Forelimb muscle (tissue), 1 donor: ENCODE results near the gene ZNF749. TPM values are rescaled to one million over a fixed set of nuclear protein-coding genes. Genes with fewer than 3 reads are reported as not detected.

Experiments
- DNase-seq: peaks from one replicate; pipeline ENCODE4 v3.0.0-alpha.2; 2013; ENCODE audit warnings: low read depth
- polyA plus RNA-seq: library from polyadenylated mRNA; unstranded; fragments of 120-200 nt; gene quantifications from one replicate; pipeline ENCODE4 v1.2.1, GENCODE V29; 2013; ENCODE audit not compliant: insufficient read length

ZNF749 gene
- 6.6 TPM for polyA plus RNA-seq

DNA sequence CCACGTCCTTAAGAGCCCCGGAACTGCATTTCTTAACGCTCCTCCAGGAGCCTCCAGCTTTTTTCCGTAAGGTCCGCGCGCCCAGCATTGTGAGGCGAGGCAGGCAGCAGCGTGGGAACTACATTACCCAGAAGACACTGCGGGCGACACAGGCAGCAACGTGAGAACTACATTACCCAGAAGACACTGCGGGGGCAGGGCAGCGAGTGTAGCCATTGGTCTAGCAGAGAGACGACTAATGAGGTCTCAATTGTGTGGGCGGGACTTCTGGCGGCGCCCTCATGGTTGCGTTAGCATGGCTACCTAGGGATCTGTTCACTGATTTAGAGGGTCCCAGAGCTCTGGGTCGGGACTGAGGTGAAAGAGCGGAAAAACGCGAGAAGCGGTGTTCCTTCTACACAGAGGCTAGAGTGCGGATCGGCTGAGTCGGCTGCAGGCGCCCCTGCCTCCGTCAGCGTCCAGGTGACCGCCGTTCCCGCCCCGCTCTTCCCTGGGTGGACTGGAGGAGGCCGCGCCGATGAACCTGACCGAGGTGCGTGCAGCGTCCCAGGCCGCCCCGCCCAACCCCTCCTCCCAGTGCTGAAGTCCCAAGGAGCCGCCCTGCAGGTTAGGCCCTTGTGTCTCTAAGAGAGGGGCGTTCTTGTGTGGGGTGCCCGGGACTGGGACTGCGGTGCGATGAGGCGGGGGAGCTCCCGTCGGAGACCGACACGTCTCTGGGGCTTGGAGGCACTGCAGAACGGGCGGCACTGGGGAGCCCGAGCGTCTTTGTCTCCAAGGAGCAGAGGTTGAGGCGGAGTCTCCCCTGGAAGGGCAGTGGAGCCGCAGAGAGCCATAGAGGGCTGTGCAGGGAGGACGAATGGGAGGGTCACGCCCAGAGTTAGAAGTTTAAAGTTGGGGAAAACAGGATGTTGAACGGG lies at the start of gene ZNF749:
Gene ZNF749, plus strand, starts transcription at position 264 of the 917 bp plus-strand sequence. Its CDS starts 254 bp downstream, at position 518.
- DNase-seq = peak; percentile 97

DNA sequence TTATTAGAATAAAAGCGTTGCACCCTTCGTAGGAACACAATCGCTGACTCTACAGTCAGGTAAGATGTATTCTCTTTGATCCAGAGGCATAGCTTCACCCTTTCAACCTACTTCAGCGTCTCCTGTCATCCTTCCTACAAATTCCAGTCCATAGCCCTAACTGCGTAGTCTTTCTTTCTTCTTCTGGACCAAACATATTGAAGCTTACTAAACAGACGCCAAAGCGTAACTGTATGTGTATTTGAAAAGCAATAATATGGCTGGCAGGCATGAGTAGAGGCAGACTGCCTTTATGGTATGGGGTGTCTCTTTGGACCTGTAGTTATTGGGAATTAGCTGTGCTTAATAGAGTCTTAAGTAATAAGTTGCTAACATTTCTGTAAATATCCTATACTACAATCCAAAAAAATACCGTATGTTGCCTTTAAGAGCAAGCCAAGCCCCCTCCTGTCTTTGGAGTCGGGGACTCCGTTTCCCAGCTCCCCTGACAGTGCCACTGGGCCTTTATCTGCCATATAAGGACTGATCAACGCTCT lies 45.9 kb upstream of the ZNF749 start:
- no peak for DNase-seq

- DNase-seq = peak; percentile 97
These were observed 45.2 kb upstream of the ZNF749 start, which contains the start of gene ZNF548 for GRCh38 chr19:57389730-57390598. Gene ZNF548, plus strand, starts transcription at chr19:57389854. Its CDS starts 246 bp downstream, at chr19:57390100.

- DNase-seq = no peak
These were observed 39.4 kb upstream of the ZNF749 start for GRCh38 chr19:57395710-57396109.

DNA sequence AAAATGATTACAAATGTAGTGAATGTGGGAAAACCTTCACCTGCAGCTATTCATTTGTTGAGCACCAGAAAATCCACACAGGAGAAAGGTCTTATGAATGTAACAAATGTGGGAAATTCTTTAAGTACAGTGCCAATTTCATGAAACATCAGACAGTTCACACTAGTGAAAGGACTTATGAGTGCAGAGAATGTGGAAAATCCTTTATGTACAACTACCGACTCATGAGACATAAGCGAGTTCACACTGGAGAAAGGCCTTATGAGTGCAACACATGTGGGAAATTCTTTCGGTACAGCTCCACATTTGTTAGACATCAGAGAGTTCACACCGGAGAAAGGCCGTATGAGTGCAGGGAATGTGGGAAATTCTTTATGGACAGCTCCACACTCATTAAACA lies 36.3 kb upstream of the ZNF749 start:
- DNase-seq = no peak

DNA sequence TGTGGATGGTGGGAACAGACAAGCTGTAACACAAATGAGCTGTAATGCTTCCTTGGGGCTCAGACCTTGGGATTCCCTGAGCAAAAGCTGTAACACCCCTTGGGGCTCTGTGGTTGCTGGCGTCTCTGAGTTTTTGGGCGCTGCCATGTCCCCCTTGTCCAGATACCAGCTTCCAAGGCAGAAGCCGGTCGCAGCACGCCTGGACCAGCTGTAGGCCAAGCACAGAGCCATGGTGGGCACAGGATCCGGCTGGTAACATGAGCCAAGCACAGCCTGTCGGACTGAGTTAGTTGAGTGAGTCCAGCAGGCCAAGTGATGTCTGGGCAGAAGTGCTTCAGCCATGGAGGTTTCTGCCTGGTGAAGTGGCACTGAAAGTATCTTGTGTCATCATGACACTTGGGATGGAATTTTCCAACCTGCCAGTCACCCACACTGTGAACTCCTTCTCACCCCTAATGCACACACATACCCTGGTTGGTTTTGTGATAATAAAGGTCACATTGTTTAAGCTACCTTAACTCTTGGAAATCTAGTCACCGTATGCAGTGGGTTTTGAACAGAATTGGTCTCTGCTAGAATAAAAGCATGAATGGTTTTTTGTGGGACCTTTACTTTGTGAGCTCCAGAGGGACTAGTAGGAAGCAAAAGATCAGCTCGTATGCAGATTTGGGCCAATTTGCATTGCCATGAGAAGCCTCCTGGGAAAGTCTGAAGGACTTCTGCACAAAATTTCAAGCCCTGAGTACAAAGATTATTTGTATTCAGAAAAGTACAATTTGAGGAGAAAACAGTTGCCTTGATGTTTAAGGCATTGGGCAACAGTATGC lies 31.2 kb upstream of the ZNF749 start:
- no peak for DNase-seq

DNA sequence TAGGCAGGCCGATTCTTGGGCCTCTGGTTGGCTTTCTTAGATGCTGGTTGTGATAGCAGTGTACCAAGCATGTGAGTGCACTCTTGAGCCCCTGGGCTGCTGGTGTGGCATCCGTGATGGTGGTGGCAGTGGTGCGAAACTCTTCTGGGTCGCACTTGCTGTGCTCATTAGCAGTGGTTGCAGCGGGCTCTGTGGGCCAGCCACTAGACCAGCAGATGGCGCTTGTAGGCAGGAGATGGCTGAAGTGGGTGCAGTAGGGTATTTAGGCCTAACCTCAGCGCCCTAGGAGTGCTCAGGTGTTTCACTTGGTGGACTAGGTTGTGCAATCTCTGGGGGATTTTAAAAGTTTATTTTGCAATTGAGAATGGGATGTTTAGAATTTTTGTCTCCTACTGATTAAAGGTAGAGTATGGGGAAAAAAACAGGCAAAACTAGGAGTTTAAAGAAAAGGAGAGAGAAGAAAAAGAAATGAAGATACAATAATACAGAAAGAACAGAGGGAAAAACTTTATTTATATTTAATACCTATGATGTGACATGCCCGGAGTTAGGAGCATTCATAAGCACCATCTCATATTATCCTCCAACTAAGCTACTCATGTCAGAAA lies 28.5 kb upstream of the ZNF749 start:
- no peak for DNase-seq

GRCh38 chr19:57410877-57411671 lies 24.1 kb upstream of the ZNF749 start, which contains the start of gene ZNF17:
Gene ZNF17, plus strand, starts transcription at chr19:57411161. Its CDS starts 2,455 bp downstream, at chr19:57413616.
- peak; percentile 94 for DNase-seq

- no peak for DNase-seq
These were observed 15.7 kb upstream of the ZNF749 start for GRCh38 chr19:57419439-57419838.

GRCh38 chr19:57421037-57421436 lies 14.1 kb upstream of the ZNF749 start:
- no peak for DNase-seq

- DNase-seq = no peak
These were observed 601 bp upstream of the ZNF749 start for GRCh38 chr19:57434386-57435061.

DNA sequence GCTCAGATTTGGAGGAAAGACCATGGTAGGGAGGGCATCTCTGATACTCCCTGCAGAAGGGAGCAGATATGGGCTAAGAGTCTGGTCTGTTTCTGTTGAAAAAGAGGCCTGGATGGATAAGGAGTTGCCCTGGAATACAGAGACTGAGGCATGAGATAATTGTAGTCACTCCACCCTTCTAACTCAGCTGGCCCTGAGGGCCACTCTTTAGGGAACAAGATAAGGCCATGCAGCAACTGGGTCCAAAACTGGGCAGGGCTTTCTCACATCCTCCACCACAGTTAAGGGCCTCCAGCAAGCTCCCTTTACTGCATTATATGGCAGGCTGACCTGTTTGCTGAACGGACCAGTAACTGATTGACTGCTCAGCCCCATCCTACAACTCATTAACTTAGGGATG lies 1.3 kb downstream of the ZNF749 start:
- no peak for DNase-seq

- no peak for DNase-seq
These were observed 2.8 kb downstream of the ZNF749 start for GRCh38 chr19:57437931-57438330.

- no peak for DNase-seq
These were observed 3.8 kb downstream of the ZNF749 start for GRCh38 chr19:57438925-57439324.

DNA sequence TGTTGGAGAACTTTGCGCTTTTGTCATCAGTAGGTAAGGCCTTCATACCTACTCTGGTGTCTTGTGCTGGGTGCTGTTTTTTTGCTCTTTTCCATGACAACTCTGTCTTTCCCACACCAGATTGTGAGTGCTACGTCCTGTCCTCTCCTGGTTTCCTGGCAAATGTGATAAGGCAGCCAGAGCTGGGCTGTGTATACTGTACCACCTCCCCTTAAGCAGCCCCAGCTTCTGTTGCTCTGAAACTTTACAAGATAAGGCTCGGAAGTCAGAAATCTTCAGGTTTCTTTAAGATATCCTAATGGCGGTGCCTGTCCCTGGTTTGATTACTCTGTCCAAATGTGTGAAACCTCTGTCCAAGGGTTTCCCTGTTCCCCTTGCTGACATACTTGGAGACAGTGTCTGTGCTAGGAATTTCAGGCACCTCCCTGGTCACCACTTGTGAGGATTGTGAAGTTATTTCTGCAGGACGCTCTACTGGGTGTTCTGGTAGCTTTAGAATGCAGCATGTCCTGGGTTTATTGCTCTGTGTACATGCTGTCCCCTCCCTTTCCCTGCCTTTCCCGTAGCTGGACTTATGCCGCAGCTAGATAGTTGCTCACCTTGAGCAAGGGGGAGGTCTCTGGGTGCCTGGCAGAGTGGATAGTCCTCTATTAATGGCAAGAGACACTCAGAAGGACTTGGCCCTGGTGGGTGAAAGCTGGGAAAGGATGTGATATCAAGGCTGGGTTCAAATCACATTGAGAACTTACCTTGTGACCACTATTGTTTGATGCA lies 7.0 kb downstream of the ZNF749 start:
- DNase-seq = no peak

DNA sequence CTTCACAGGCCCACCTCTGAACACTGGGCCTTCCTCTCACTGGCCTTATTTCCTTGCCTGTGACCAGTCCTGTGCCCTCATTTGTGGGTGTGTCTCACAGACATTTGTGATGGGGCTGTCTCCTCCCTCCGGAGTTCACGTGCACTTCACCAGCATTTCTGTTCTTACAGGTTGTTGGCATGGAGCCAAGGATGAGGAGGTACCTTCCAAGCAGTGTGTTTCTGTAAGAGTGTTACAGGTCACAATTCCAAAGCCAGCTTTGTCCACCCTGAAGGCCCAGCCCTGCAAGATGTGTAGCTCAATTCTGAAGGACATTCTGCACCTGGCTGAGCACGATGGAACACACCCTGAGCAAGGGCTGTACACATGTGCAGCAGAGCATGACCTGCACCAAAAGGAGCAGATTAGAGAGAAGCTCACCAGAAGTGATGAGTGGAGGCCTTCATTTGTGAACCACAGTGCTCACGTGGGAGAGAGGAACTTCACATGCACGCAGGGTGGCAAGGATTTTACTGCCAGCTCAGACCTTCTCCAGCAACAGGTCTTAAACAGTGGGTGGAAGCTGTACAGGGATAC lies 8.1 kb downstream of the ZNF749 start:
- DNase-seq = no peak

- DNase-seq = no peak
These were observed 17.2 kb downstream of the ZNF749 start for GRCh38 chr19:57452307-57452706.
